K562 (cell line): ENCODE data around the gene FUNDC2. TPM values are rescaled to one million over a fixed set of nuclear protein-coding genes. Genes with fewer than 3 reads are reported as not detected.
A peak's percentile ranks its signal among the peaks of the same experiment; 100 is the strongest.

Experiments
- AFF4 ChIP-seq: sonication (generic); formaldehyde crosslinking; IDR thresholded peaks from 2 replicates; pipeline ENCODE4 v1.8.0; 2023; ENCODE audit warnings: mild to moderate bottlenecking, missing genetic modification reagents
- BMI1 ChIP-seq: fragments of 150-350 bp; IDR thresholded peaks from 2 replicates; pipeline ENCODE4 v1.6.1; 2014; ENCODE audit warnings: low read length
- CHAMP1 ChIP-seq: fragments of 450-650 bp; IDR thresholded peaks from 2 replicates; pipeline ENCODE4 v1.6.1; 2016; ENCODE audit warnings: mild to moderate bottlenecking
- DPF2 ChIP-seq: fragments of 450-650 bp; IDR thresholded peaks from 2 replicates; pipeline ENCODE4 v1.6.1; 2016
- KHSRP ChIP-seq: fragments of 450-650 bp; IDR thresholded peaks from 2 replicates; pipeline ENCODE4 v1.6.1; 2017
- KLF1 ChIP-seq: fragments of 450-650 bp; IDR thresholded peaks from 2 replicates; pipeline ENCODE4 v1.6.1; 2016; ENCODE audit warnings: missing genetic modification characterization, missing compliant biosample characterization
- MCM5 ChIP-seq: fragments of 450-650 bp; IDR thresholded peaks from 2 replicates; pipeline ENCODE4 v1.6.1; 2016; ENCODE audit warnings: low read depth
- MEF2A ChIP-seq: IDR thresholded peaks from 2 replicates; pipeline ENCODE4 v1.6.1; 2011; ENCODE audit warnings: low read depth, mild to moderate bottlenecking, low read length, moderate library complexity; ENCODE audit not compliant: control insufficient read depth
- NCOR1 ChIP-seq: fragments of 450-650 bp; IDR thresholded peaks from 2 replicates; pipeline ENCODE4 v1.6.1; 2016; ENCODE audit warnings: mild to moderate bottlenecking, moderate library complexity
- NR2F6 ChIP-seq: fragments of 450-650 bp; formaldehyde crosslinking; IDR thresholded peaks from 2 replicates; pipeline ENCODE4 v1.4.0; 2020; ENCODE audit warnings: mild to moderate bottlenecking
- SRSF9 ChIP-seq: fragments of 200-400 bp; formaldehyde crosslinking; IDR thresholded peaks from 2 replicates; pipeline ENCODE4 v1.6.1; 2017; ENCODE audit warnings: low read depth, low read length, borderline replicate concordance
- SUPT5H ChIP-seq: fragments of 450-650 bp; IDR thresholded peaks from 2 replicates; pipeline ENCODE4 v1.6.1; 2016
- TARDBP ChIP-seq: fragments of 450-650 bp; IDR thresholded peaks from 2 replicates; pipeline ENCODE4 v1.6.1; 2016
- ZNF253 ChIP-seq: fragments of 250-450 bp; sonication (Bioruptor Pico); conservative IDR thresholded peaks from 2 replicates; pipeline ENCODE4 v1.6.1; 2021; ENCODE audit warnings: mild to moderate bottlenecking
- ZNF263 ChIP-seq: sonication (generic); formaldehyde crosslinking; IDR thresholded peaks from 2 replicates; pipeline ENCODE4 v1.8.0; 2022; ENCODE audit warnings: mild to moderate bottlenecking, missing genetic modification reagents, borderline replicate concordance
- ZNF280A ChIP-seq: fragments of 450-650 bp; IDR thresholded peaks from 2 replicates; pipeline ENCODE4 v1.6.1; 2018; ENCODE audit warnings: mild to moderate bottlenecking, low read depth; ENCODE audit not compliant: partially characterized antibody
- ZNF785 ChIP-seq: fragments of 250-450 bp; sonication (Bioruptor Pico); IDR thresholded peaks from 2 replicates; pipeline ENCODE4 v1.4.0; 2020; ENCODE audit warnings: mild to moderate bottlenecking
- polyA plus RNA-seq, 8 experiments: library from polyadenylated mRNA; depleted of rRNA in 4 of 8; stranded (reverse) in 5 of 8; unstranded in 3 of 8; fragments of >200 nt; fragmentation: Nextera tagmentation in 2 of 8; fragmentation: Illumina TruSeq in 1 of 8; extraction: Ambion mirVana in 2 of 8; extraction: Trizol in 1 of 8; gene quantifications; 2 replicates each; pipeline versions ENCODE4 v1.2.1 to v1.2.3, GENCODE V29; 2011 to 2014; ENCODE audit warnings: inconsistent platforms in 1 of 8, missing spikeins in 1 of 8
- total RNA-seq, 7 experiments: library from RNA; depleted of rRNA in 6 of 7; stranded (reverse); fragments of >200 nt in 6 of 7; fragmentation: Illumina TruSeq in 2 of 7; extraction: Trizol in 2 of 7; gene quantifications; 2 replicates each; pipeline versions ENCODE4 v1.2.1 to v1.2.3, GENCODE V29; 2011 to 2021; ENCODE audit warnings: low replicate concordance in 1 of 7
- TF ChIP-seq, protein P1 (sequence below): fragments of 250-450 bp; sonication (Bioruptor Pico); IDR thresholded peaks from 2 replicates; pipeline ENCODE4 v1.4.0; 2020; ENCODE audit warnings: mild to moderate bottlenecking
- TF ChIP-seq, protein P2 (sequence below): fragments of 250-450 bp; sonication (Bioruptor Pico); IDR thresholded peaks from 2 replicates; pipeline ENCODE4 v1.4.0; 2020; ENCODE audit warnings: borderline replicate concordance

FUNDC2 gene
- total and polyA plus RNA-seq, 9 of the 15 experiments (the other 6 are each of a cell fraction or from before 2014, with no cell fraction given): 50.6 to 235 (median 123) TPM

DNA sequence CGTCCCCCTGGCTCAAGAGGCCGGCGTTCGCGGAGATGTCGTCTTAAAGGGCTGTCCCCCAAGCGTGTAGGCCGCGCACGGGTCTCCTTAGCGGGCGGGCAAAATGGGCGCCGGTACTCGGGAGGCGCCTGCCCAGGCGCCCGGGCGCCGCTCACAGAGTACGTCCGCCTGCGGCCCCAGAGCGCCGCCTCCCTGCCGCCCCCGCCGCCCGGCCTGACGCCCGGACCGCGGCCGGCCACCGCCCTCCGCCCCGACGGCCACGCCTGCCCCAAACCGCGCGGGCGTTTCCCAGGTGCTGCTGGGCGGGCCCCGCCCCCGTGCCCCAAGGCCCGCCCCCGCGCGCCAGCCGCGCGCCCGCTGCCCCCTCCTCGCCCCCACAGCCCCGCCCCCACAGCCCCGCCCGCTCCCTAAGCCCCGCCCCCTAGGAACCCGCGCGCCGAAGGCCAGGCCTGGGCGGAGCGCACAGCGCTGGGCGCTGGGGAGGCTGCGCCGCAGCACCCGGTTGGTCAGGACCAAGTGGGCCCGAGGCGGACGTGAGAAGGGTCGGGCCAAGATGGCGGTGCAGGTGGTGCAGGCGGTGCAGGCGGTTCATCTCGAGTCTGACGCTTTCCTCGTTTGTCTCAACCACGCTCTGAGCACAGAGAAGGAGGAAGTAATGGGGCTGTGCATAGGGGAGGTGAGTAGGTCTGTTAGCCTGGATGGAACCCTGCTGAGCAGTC is 44.5 kb downstream of the FUNDC2 start, which contains the start of the genes BRCC3, CMC4 and MTCP1 (continued):
- TF ChIP-seq MEF2A: no peak
- TF ChIP-seq KLF1 (tag): 0 out of 2 replicates have a peak, but pooled peaks have one; percentile 59
- TF ChIP-seq, protein P1, sequence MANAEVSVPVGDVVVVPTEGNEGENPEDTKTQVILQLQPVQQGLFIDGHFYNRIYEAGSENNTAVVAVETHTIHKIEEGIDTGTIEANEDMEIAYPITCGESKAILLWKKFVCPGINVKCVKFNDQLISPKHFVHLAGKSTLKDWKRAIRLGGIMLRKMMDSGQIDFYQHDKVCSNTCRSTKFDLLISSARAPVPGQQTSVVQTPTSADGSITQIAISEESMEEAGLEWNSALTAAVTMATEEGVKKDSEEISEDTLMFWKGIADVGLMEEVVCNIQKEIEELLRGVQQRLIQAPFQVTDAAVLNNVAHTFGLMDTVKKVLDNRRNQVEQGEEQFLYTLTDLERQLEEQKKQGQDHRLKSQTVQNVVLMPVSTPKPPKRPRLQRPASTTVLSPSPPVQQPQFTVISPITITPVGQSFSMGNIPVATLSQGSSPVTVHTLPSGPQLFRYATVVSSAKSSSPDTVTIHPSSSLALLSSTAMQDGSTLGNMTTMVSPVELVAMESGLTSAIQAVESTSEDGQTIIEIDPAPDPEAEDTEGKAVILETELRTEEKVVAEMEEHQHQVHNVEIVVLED (CRISPR knock-in tag): peak; percentile 31; the same call in 1 of the 2 replicates
- TF ChIP-seq TARDBP: no peak
- no peak for TF ChIP-seq CHAMP1
- no peak for TF ChIP-seq NR2F6 (CRISPR knock-in tag)
- no peak for TF ChIP-seq ZNF785 (CRISPR knock-in tag)
- no peak for TF ChIP-seq BMI1
- no peak for TF ChIP-seq ZNF280A
- TF ChIP-seq ZNF253 (CRISPR knock-in tag): no peak
- TF ChIP-seq DPF2: no peak
- peak; percentile 84 for TF ChIP-seq SUPT5H
- TF ChIP-seq AFF4 (CRISPR knock-in tag): no peak
- TF ChIP-seq NCOR1: no peak
- no peak for TF ChIP-seq ZNF263 (CRISPR knock-in tag)
- TF ChIP-seq KHSRP: no peak
- no peak for TF ChIP-seq SRSF9
- TF ChIP-seq MCM5: no peak
- TF ChIP-seq, protein P2, sequence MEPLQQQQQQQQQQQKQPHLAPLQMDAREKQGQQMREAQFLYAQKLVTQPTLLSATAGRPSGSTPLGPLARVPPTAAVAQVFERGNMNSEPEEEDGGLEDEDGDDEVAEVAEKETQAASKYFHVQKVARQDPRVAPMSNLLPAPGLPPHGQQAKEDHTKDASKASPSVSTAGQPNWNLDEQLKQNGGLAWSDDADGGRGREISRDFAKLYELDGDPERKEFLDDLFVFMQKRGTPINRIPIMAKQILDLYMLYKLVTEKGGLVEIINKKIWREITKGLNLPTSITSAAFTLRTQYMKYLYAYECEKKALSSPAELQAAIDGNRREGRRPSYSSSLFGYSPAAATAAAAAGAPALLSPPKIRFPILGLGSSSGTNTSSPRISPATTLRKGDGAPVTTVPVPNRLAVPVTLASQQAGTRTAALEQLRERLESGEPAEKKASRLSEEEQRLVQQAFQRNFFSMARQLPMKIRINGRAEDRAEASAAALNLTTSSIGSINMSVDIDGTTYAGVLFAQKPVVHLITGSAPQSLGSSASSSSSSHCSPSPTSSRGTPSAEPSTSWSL (CRISPR knock-in tag): no peak
